Uterus (tissue), 4 donors: ENCODE results near the gene ANKRD44. TPM values are rescaled to one million over a fixed set of nuclear protein-coding genes. Genes with fewer than 3 reads are reported as not detected.
"Not testable (repeated sequence)": the region's sequence is repeated elsewhere in the genome, so short reads cannot be mapped to it uniquely, and the experiment has no call there.

Experiments used
- DNase-seq, 2 donors: peaks; one replicate each; pipeline ENCODE4 v3.0.0-alpha.2; 2019 to 2020
- H3K27ac ChIP-seq, 2 donors: fragments of 200-600 bp; sonication (generic); 1 replicate in 1 of 2; 2 replicates in 1 of 2; pipeline ENCODE4 v1.5.1; 2016 to 2018
- H3K27me3 ChIP-seq, 2 donors: fragments of 200-600 bp; sonication (generic); one replicate each; pipeline ENCODE4 v1.5.1; 2018 to 2019; ENCODE audit warnings: control low read depth in 1 of 2
- H3K36me3 ChIP-seq, 2 donors: fragments of 200-600 bp; sonication (generic); one replicate each; pipeline ENCODE4 v1.5.1; 2019; ENCODE audit warnings: control low read depth in 1 of 2
- H3K4me1 ChIP-seq, 2 donors: fragments of 200-600 bp; sonication (generic); one replicate each; pipeline ENCODE4 v1.5.1; 2018 to 2019; ENCODE audit warnings: control low read depth in 1 of 2
- H3K4me3 ChIP-seq, 2 donors: fragments of 200-600 bp; sonication (generic); 1 replicate in 1 of 2; 2 replicates in 1 of 2; pipeline ENCODE4 v1.5.1; 2018 to 2019; ENCODE audit warnings: mild to moderate bottlenecking in 1 of 2
- H3K9me3 ChIP-seq, 2 donors: fragments of 200-600 bp; sonication (generic); one replicate each; pipeline ENCODE4 v1.5.1; 2019; ENCODE audit warnings: control low read depth in 1 of 2
- POLR2A ChIP-seq, 2 donors: fragments of 450-650 bp; IDR thresholded peaks; one replicate each; pipeline ENCODE4 v1.6.1; 2016; ENCODE audit warnings: antibody characterized with exemption in 2 of 2, mild to moderate bottlenecking in 1 of 2, moderate library complexity in 1 of 2
- intact Hi-C: fragments of 100-400 bp; cut with DNase I; formaldehyde crosslinking; loops from one replicate; pipeline ENCODE4 v1.15.1; 2023; ENCODE audit warnings: low total_unique reads
- total RNA-seq, 4 donors: library from RNA; depleted of rRNA in 3 of 4; stranded (reverse); fragments of >200 nt in 3 of 4; gene quantifications; one replicate each; pipeline versions ENCODE4 v1.1.0 to v1.2.4, GENCODE V29; 2014 to 2023
- TF ChIP-seq, protein P1 (sequence below), 4 experiments: fragments of 200-600 bp in 2 of 4; fragments of 450-650 bp in 2 of 4; sonication (generic) in 2 of 4; IDR thresholded peaks; one replicate each; pipeline ENCODE4 v1.5.1; 2016 to 2019; ENCODE audit warnings: antibody characterized with exemption in 4 of 4, mild to moderate bottlenecking in 2 of 4, moderate library complexity in 1 of 4
- donor health status: DM: yes; HTN: yes; CAD: no.

ANKRD44 gene
- total RNA-seq, 4 donors from 2014 or later, result 14.4 to 71.5 (median 23.2) TPM

DNA sequence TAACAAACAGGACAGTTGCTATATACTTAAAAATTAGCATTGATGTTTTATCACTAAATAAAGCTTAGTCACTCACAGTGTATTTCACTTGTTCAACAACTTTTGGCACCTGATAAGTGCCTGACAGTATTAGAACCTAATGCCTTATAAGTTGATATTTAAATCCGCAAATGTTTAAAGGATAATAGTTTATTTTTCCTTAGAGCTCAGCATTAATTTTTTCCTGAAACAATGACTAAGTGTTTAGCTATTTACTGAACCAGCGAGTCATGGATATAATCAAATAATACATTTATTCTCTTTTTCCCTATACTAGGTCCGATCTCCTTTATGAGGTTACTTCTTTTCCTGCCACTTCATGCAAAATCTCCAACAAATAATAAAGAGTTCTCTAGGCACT, 238.0 kb downstream of the ANKRD44 start:
- no peak for TF ChIP-seq POLR2A (IDR thresholded peaks at IDR 0.05)
- TF ChIP-seq, protein P1, sequence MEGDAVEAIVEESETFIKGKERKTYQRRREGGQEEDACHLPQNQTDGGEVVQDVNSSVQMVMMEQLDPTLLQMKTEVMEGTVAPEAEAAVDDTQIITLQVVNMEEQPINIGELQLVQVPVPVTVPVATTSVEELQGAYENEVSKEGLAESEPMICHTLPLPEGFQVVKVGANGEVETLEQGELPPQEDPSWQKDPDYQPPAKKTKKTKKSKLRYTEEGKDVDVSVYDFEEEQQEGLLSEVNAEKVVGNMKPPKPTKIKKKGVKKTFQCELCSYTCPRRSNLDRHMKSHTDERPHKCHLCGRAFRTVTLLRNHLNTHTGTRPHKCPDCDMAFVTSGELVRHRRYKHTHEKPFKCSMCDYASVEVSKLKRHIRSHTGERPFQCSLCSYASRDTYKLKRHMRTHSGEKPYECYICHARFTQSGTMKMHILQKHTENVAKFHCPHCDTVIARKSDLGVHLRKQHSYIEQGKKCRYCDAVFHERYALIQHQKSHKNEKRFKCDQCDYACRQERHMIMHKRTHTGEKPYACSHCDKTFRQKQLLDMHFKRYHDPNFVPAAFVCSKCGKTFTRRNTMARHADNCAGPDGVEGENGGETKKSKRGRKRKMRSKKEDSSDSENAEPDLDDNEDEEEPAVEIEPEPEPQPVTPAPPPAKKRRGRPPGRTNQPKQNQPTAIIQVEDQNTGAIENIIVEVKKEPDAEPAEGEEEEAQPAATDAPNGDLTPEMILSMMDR (IDR thresholded peaks at IDR 0.05), result no peak
- Histone ChIP-seq H3K27me3 (no peaks in the 10 kb centered on the region), H3K27ac (no peak overlapping the region), H3K36me3 (no peaks in the 10 kb centered on the region), H3K4me1 (no peaks in the 10 kb centered on the region), H3K4me3 (no peak overlapping the region), H3K9me3 (no peaks in the 10 kb centered on the region)
- no peak for DNase-seq
- intact Hi-C loops, result no loop called here

DNA sequence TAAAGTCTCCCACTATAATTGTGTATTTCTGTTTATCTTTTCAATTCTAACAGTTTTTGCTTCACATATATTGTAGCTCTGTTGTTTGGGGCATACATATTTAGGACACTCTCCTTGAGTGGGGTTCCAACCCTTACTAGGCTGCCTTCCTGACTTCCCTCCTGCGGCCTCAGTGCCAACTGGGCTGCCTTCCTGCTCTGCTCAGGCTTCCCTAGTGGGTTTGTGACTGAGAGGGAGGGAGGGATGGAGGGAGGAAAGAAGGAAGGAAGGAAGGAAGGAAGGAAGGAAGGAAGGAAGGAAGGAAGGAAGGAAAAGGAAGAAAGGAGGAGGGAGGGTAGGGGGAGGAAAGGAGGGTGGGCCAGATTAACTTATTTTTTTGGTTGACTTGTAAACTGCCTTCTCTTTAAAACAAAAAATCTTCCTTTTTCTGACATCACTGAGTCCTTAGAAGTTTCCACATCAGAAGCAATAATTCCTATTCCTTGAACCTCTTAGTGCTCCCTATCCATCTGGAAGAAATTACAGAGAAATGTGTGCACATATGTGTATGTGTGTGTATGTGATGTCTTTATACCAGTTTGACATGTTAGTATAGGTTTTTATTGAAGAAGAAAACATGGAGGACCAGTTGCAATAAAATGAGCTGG, 238.7 kb downstream of the ANKRD44 start:
- H3K9me3 ChIP-seq, result no peaks in the 10 kb centered on the region
- TF ChIP-seq POLR2A (IDR thresholded peaks at IDR 0.05), result no peak
- TF ChIP-seq, protein P1 (IDR thresholded peaks at IDR 0.05), result no peak
- no peak overlapping the region for H3K27ac ChIP-seq
- DNase-seq, result no peak
- H3K4me1 ChIP-seq, result no peaks in the 10 kb centered on the region
- no peak overlapping the region for H3K4me3 ChIP-seq
- H3K27me3 ChIP-seq, result no peaks in the 10 kb centered on the region
- no peaks in the 10 kb centered on the region for H3K36me3 ChIP-seq
- intact Hi-C loops, result no loop called here

DNA sequence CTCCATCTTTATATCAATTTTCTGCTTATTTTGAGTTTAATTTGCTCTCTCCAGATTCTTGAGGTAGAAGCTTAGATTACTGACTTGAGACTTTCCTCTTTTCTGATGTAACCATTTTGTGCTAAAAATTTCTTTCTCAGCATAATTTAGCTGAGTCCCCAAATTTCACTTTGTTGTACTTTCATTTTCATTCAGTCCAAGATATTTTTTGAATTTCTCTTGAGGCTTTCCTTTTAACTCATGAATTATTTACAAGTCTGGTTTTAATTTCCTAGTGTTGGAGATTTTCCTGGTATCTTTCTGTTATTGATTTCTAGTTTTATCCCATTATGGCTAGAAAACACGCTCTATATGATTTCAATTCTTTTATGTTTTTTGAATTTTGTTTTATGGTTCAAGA, 239.4 kb downstream of the ANKRD44 start:
- no peaks in the 10 kb centered on the region for H3K4me1 ChIP-seq
- no peak for DNase-seq
- intact Hi-C loops, result no loop called here
- H3K27ac ChIP-seq, result no peak overlapping the region
- no peaks in the 10 kb centered on the region for H3K9me3 ChIP-seq
- H3K27me3 ChIP-seq, result no peaks in the 10 kb centered on the region
- H3K4me3 ChIP-seq, result no peak overlapping the region
- no peak for TF ChIP-seq POLR2A (IDR thresholded peaks at IDR 0.05)
- TF ChIP-seq, protein P1 (IDR thresholded peaks at IDR 0.05), result no peak
- no peaks in the 10 kb centered on the region for H3K36me3 ChIP-seq

DNA sequence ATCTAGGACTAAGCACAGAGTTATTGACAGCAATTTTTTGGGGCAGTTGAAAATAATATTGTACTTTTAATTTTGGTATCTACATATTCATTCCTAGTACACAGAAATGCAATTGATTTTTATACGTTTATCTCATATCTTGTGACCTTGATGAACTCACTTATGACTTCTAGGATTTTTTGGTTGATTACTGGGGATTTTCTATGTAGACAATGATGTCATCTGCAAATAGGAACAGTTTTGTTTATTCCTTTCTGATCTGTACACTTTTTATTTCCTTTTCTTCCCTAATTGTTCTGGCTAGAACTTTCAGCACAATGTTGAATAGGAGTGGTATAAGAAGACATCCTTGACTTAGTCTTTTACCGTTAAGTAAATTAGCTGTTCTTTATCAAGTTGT, 240.6 kb downstream of the ANKRD44 start:
- TF ChIP-seq POLR2A (IDR thresholded peaks at IDR 0.05), result no peak
- TF ChIP-seq, protein P1 (IDR thresholded peaks at IDR 0.05), result no peak
- no peaks in the 10 kb centered on the region for H3K4me1 ChIP-seq
- no peak for DNase-seq
- no peak overlapping the region for H3K4me3 ChIP-seq
- intact Hi-C loops, result no loop called here
- H3K9me3 ChIP-seq, result no peaks in the 10 kb centered on the region
- H3K27ac ChIP-seq, result no peak overlapping the region
- H3K27me3 ChIP-seq, result no peaks in the 10 kb centered on the region
- no peaks in the 10 kb centered on the region for H3K36me3 ChIP-seq

DNA sequence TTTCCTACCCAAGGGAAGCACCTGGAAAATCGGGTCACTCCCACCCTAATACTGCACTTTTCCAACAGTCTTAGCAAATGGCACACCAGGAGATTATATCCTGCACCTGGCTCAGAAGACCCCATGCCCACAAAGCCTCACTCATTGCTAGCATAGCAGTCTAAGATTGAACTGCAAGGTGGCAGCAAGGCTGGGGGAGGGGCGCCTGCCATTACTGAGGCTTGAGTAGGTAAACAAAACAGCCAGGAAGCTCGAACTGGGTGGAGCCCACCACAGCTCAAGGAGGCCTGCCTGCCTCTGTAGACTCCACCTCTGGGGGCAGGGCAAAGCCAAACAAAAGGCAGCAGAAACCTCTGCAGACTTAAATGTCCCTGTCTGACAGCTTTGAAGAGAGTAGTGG, 248.0 kb downstream of the ANKRD44 start:
- H3K4me1 ChIP-seq, H3K27me3 ChIP-seq, DNase-seq, H3K27ac ChIP-seq, intact Hi-C loops, H3K9me3 ChIP-seq, H3K4me3 ChIP-seq, H3K36me3 ChIP-seq: not testable (repeated sequence)

DNA sequence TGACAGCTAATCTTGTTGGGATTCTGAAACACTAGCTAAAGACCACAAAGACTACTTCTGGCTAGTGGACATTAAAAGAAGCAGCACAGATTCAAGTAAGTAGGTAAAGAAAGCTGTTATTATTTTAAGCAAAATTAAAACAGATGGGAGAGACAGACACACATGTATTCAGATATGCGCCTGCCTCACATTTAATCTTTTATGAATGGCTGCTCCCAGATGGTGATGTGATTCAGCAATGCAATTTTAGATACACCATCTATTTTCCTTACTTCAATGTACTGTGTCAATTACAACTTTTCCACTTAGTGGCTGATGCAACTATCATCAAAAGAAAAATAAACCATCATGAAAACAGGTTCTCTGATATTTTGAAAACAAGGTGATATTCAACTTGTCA, 251.1 kb downstream of the ANKRD44 start:
- Histone ChIP-seq H3K4me1 (no peaks in the 10 kb centered on the region), H3K27me3 (no peaks in the 10 kb centered on the region), H3K4me3 (no peak overlapping the region), H3K27ac (no peak overlapping the region), H3K36me3 (no peaks in the 10 kb centered on the region), H3K9me3 (peaks cover 0 to 5% of the 10 kb centered on the region in 2 donors)
- no peak for DNase-seq
- intact Hi-C loops, result no loop called here
- no peak for TF ChIP-seq POLR2A (IDR thresholded peaks at IDR 0.05)
- TF ChIP-seq, protein P1 (IDR thresholded peaks at IDR 0.05), result no peak
